Vagina (tissue), 2 donors: ENCODE data around the gene SUSD5. TPM values are rescaled to one million over a fixed set of nuclear protein-coding genes. Genes with fewer than 3 reads are reported as not detected.

Source experiments
- DNase-seq, 2 donors: peaks; one replicate each; pipeline ENCODE4 v3.0.0-alpha.2; 2017; ENCODE audit errors: extremely low spot score in 2 of 2
- H3K27ac ChIP-seq: fragments of 200-600 bp; sonication (generic); one replicate; pipeline ENCODE4 v1.5.1; 2019
- H3K27me3 ChIP-seq: fragments of 200-600 bp; sonication (generic); one replicate; pipeline ENCODE4 v1.5.1; 2019
- H3K36me3 ChIP-seq, 2 donors: fragments of 200-600 bp; sonication (generic); one replicate each; pipeline ENCODE4 v1.5.1; 2017 to 2019
- H3K4me1 ChIP-seq: fragments of 200-600 bp; sonication (generic); one replicate; pipeline ENCODE4 v1.5.1; 2019
- H3K4me3 ChIP-seq, 2 donors: fragments of 200-600 bp; sonication (generic); 1 replicate in 1 of 2; 2 replicates in 1 of 2; pipeline ENCODE4 v1.5.1; 2016 to 2019
- H3K9me3 ChIP-seq: fragments of 200-600 bp; sonication (generic); one replicate; pipeline ENCODE4 v1.5.1; 2019
- POLR2A ChIP-seq, 2 donors: fragments of 450-650 bp; IDR thresholded peaks; one replicate each; pipeline ENCODE4 v1.6.1; 2017; ENCODE audit warnings: antibody characterized with exemption in 2 of 2, mild to moderate bottlenecking in 2 of 2, moderate library complexity in 2 of 2
- POLR2AphosphoS5 ChIP-seq, 2 donors: sonication (generic); formaldehyde crosslinking; IDR thresholded peaks; one replicate each; pipeline ENCODE4 v1.9.0; 2017; ENCODE audit warnings: antibody characterized with exemption in 2 of 2, mild to moderate bottlenecking in 2 of 2, low read depth in 1 of 2; ENCODE audit not compliant: insufficient read depth in 1 of 2
- intact Hi-C: fragments of 100-400 bp; cut with DNase I; formaldehyde crosslinking; loops from one replicate; pipeline ENCODE4 v1.15.1; 2023
- total RNA-seq: library from RNA; depleted of rRNA; stranded (reverse); fragments of >200 nt; gene quantifications from one replicate; pipeline ENCODE4 v1.2.3, GENCODE V29; 2016
- TF ChIP-seq, protein P1 (sequence below), 3 experiments: fragments of 450-650 bp in 2 of 3; fragments of 200-600 bp in 1 of 3; sonication (generic) in 1 of 3; IDR thresholded peaks; one replicate each; pipeline ENCODE4 v1.5.1; 2017 to 2019; ENCODE audit warnings: antibody characterized with exemption in 3 of 3, mild to moderate bottlenecking in 2 of 3, moderate library complexity in 2 of 3

Gene SUSD5
- total RNA-seq, 1 donor from 2014 or later: 0.98 TPM

DNA sequence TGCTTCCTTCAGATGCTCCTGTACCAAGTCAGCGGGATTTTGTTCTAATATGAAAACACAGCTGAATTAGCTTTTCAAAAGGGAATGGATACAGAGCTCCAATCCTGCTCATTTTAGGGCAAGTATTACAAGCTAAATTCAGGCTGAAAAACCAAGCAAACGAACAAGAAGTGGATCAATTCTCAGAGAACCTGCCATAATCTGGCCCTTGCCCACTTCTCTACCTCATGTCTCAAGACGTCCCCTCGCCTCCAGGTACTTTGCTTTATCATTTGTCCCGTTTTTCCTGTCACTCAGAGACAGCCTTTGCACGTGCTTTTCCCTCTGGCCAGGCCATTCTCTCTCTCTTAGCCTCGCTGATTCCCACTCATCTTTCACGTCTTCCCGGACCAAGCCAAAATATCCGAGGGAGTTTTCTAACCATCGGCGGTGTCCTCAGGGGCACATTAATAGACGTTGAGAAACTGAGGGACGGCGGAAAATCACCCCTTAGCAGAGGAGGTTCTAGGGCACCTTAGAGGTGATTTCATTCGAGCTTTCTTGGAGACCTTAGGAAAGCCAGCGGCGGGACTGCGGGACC lies 654 bp downstream of the SUSD5 start:
- Histone ChIP-seq H3K36me3 (no peaks in the 10 kb centered on the region), H3K4me1 (peaks cover 13% of the 10 kb centered on the region), H3K27ac (peak overlapping the region; percentile 33), H3K4me3 (peak overlapping the region; percentile 44 to 46), H3K9me3 (no peaks in the 10 kb centered on the region), H3K27me3 (no peaks in the 10 kb centered on the region)
- intact Hi-C loops: no loop called here
- TF ChIP-seq POLR2A (IDR thresholded peaks at IDR 0.05) (no peak), POLR2AphosphoS5 (IDR thresholded peaks at IDR 0.05; ENCODE audit: insufficient read depth in 1 of 2, low read depth in 1 of 2) (no peak)
- TF ChIP-seq, protein P1, sequence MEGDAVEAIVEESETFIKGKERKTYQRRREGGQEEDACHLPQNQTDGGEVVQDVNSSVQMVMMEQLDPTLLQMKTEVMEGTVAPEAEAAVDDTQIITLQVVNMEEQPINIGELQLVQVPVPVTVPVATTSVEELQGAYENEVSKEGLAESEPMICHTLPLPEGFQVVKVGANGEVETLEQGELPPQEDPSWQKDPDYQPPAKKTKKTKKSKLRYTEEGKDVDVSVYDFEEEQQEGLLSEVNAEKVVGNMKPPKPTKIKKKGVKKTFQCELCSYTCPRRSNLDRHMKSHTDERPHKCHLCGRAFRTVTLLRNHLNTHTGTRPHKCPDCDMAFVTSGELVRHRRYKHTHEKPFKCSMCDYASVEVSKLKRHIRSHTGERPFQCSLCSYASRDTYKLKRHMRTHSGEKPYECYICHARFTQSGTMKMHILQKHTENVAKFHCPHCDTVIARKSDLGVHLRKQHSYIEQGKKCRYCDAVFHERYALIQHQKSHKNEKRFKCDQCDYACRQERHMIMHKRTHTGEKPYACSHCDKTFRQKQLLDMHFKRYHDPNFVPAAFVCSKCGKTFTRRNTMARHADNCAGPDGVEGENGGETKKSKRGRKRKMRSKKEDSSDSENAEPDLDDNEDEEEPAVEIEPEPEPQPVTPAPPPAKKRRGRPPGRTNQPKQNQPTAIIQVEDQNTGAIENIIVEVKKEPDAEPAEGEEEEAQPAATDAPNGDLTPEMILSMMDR (IDR thresholded peaks at IDR 0.05): no peak
- no peak for DNase-seq

DNA sequence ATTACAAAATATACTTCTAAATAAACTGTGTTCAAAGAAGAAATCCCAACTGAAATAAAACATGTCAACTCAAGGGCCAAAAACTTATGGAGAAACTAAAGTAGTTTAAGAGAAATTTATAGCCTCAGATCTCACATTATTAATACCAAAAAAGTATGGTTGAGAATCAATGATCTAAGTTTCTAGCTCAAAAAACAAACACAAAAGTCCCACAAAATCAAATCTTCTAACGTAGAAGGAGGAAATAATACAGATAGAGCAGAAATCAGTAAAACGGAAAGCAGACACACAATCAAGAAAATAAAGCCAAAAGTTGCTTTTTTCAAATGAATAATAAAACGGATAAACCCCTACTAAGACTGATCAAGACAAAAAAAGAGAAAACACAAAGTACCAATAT lies 2.9 kb downstream of the SUSD5 start:
- H3K4me1 ChIP-seq: peaks cover 13% of the 10 kb centered on the region
- no peak overlapping the region for H3K27ac ChIP-seq
- no peaks in the 10 kb centered on the region for H3K9me3 ChIP-seq
- H3K36me3 ChIP-seq: no peaks in the 10 kb centered on the region
- no peak for DNase-seq
- H3K27me3 ChIP-seq: no peaks in the 10 kb centered on the region
- H3K4me3 ChIP-seq: no peak overlapping the region
- TF ChIP-seq, protein P1 (IDR thresholded peaks at IDR 0.05): no peak
- TF ChIP-seq POLR2A (IDR thresholded peaks at IDR 0.05): no peak
- no peak for TF ChIP-seq POLR2AphosphoS5 (IDR thresholded peaks at IDR 0.05; ENCODE audit: insufficient read depth in 1 of 2, low read depth in 1 of 2)
- intact Hi-C loops: no loop called here

DNA sequence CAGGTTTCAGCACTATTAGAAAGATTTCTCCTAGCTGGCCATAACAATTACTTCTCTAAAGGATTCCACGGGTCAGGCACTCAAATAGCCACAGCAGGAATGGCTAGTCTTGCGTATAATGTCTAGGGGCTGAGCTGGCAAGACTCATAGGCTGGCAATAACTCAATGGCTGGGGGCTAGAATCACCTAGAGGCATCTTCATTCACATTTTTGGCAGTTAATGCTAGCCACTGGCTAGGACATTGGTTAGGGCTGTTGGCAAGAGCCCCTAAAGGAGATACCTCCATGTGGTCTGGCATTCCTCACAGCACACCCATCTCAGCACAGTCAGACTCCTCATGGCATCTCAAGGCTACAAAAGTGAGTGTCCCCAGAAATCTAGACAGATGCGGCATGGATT lies 6.2 kb downstream of the SUSD5 start:
- no peaks in the 10 kb centered on the region for H3K9me3 ChIP-seq
- TF ChIP-seq POLR2AphosphoS5 (IDR thresholded peaks at IDR 0.05; ENCODE audit: insufficient read depth in 1 of 2, low read depth in 1 of 2) (no peak), POLR2A (IDR thresholded peaks at IDR 0.05) (no peak)
- TF ChIP-seq, protein P1 (IDR thresholded peaks at IDR 0.05): no peak
- no peaks in the 10 kb centered on the region for H3K27me3 ChIP-seq
- DNase-seq: no peak
- no peak overlapping the region for H3K27ac ChIP-seq
- H3K4me1 ChIP-seq: no peaks in the 10 kb centered on the region
- H3K36me3 ChIP-seq: no peaks in the 10 kb centered on the region
- H3K4me3 ChIP-seq: no peak overlapping the region
- intact Hi-C loops: no loop called here

DNA sequence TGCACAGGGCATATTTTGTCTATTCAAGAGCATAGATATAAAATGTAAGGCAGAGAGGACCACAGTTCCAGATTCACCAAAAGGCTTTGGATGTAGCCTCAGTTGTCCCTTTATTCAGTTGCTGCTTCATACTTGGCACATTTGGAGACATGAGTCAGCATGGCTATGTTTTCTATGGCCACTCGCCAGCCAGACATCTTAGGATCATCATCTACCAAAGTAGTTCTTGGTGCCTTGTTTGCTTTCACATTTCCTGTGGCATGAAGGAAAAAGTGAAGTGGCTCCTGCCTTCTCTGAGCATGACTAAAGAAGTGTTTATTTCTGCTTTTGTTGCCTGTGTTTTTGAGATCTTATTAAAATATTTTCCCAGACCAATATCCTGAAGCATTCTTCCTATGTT lies 7.2 kb downstream of the SUSD5 start:
- intact Hi-C loops: no loop called here
- DNase-seq: no peak

DNA sequence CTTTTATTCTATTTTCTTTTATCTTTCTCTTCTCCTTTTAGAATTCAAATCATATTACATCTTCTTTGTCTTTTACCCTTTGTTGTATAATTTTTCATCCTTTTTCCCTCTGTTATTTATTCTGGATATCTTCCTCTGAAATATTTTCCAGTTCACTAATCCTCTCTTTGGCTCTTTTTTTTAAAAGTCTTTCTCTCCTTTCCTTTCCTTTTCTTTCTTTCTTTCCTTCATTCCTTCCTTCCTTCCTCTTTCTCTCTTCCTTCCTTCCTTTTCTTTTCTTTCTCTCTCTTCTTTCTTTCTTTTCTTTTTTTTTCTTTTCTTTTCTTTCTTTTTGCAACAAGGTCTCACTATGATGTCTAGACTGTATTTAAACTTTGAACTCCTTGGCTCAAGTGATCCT lies 9.3 kb downstream of the SUSD5 start:
- Histone ChIP-seq H3K9me3 (no peaks in the 10 kb centered on the region), H3K4me1 (no peaks in the 10 kb centered on the region), H3K4me3 (no peak overlapping the region), H3K36me3 (no peaks in the 10 kb centered on the region), H3K27ac (no peak overlapping the region), H3K27me3 (no peaks in the 10 kb centered on the region)
- no peak for DNase-seq
- TF ChIP-seq, protein P1 (IDR thresholded peaks at IDR 0.05): no peak
- TF ChIP-seq POLR2A (IDR thresholded peaks at IDR 0.05) (no peak), POLR2AphosphoS5 (IDR thresholded peaks at IDR 0.05; ENCODE audit: insufficient read depth in 1 of 2, low read depth in 1 of 2) (no peak)
- intact Hi-C loops: no loop called here

More for the DNA sequence above, 7.2 kb downstream of the SUSD5 start:
- TF ChIP-seq, protein P1 (IDR thresholded peaks at IDR 0.05): no peak
- TF ChIP-seq POLR2A (IDR thresholded peaks at IDR 0.05) (no peak), POLR2AphosphoS5 (IDR thresholded peaks at IDR 0.05; ENCODE audit: insufficient read depth in 1 of 2, low read depth in 1 of 2) (no peak)
- no peak overlapping the region for H3K27ac ChIP-seq
- no peak overlapping the region for H3K4me3 ChIP-seq
- H3K36me3 ChIP-seq: no peaks in the 10 kb centered on the region
- H3K27me3 ChIP-seq: no peaks in the 10 kb centered on the region
- no peaks in the 10 kb centered on the region for H3K9me3 ChIP-seq
- no peaks in the 10 kb centered on the region for H3K4me1 ChIP-seq
